Ammon's horn (tissue), 1 donor: Measurements from ENCODE around the gene THEM5.

Experiments used
- DNase-seq: peaks from one replicate; pipeline ENCODE4 v3.0.0-alpha.2; 2016; ENCODE audit warnings: low spot score

THEM5 gene

GRCh38 chr1:151819976-151820623 is 33.4 kb downstream of the THEM5 start:
- no peak for DNase-seq

DNA sequence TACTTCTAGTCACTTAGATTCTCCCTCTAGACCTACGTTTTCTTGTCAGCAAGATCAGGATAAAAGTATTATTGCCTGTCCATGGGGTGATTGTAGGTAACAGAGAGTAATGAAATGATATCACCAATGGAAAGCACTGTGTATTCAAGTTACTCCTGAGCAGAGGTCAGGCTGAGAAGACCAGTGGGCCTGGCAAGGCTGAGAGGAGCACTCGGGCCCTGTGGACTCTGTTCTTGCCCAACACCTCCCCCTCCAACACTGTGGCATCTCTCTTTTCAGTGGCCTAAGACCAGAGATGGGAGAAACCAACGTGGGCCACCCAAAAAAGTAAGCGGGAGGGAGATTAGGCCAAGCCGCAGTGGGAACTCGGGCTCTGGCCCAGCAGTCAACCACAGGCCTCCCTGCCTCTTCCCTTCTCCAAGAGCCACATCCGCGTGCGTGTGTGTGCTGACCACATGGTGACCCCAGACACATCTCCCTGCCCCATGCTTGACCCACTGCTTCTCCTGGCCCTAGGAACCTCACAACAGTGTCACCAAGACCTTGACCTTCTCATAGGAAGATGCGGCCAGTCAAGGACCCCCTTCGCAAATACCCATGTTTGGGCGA is 34.2 kb downstream of the THEM5 start:
- no peak for DNase-seq

- DNase-seq = no peak
Observed at GRCh38 chr1:151817353-151817730, 36.2 kb downstream of the THEM5 start.

DNA sequence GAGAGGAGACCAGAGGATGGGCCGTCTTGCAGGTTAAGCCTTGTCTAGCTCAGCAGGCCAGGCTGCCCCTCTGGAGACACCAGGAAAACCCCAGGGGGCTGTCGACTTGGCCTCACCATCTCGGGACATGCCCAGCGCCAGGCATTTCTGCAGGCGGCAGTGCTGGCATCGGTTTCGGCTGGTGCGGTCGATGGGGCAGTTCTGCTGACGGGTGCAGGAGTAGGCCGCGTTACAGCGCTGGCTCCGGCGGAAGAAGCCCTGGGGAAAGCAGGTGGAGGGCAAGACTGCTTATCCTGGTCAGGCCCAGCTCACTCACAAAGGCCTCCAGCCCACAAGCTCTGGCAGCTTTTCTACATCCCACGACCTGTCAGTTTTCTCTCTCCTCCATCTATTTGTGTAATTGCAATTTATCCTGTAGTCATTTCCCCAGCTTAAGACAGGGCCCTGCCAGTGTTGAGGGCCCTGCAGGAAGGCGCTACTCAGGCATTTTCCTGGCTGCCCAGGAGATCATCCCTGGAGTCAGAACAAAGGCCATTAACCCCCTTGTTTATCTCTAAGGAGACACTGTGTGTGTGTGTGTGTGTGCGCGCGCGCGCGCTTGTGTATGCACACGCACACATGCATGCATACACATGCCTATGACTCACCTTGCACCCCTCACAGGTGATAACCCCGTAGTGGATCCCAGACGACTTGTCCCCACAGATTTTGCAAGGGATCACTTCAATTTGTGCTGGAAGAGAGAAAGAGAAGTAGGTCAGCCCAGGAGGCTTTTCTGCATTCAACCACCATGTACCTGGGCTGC is 36.8 kb downstream of the THEM5 start:
- no peak for DNase-seq

GRCh38 chr1:151815716-151816327 is 37.7 kb downstream of the THEM5 start:
- no peak for DNase-seq

GRCh38 chr1:151814971-151815545 is 38.5 kb downstream of the THEM5 start:
- no peak for DNase-seq

- no peak for DNase-seq
Observed at GRCh38 chr1:151814426-151814825, 39.1 kb downstream of the THEM5 start.

GRCh38 chr1:151813271-151813977 is 40.1 kb downstream of the THEM5 start:
- DNase-seq = no peak

- DNase-seq = no peak
Observed at GRCh38 chr1:151811181-151811580, 42.3 kb downstream of the THEM5 start.

GRCh38 chr1:151809985-151810556 is 43.4 kb downstream of the THEM5 start:
- DNase-seq = no peak

- peak; percentile 33 for DNase-seq
Observed at GRCh38 chr1:151809290-151809984, 44.1 kb downstream of the THEM5 start.

DNA sequence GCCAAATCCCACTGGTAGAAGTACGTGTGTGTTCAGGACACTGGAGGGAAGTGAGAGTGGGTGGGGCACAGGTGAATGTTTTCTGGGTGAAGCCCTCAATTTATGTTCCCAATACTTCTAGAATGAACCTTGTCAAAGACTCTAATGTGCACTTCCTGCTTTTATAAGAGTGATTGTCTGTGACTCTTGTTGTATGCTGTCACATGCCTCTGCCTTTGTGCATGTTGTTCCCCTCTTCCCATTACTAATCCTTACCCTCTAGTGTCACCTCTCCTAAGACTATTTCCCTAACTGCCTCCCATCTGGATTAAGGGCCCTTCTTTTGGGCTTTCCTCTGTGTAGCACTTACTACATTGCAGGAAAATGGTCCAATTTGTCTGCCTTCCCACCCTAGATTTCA is 45.7 kb downstream of the THEM5 start:
- no peak for DNase-seq

DNA sequence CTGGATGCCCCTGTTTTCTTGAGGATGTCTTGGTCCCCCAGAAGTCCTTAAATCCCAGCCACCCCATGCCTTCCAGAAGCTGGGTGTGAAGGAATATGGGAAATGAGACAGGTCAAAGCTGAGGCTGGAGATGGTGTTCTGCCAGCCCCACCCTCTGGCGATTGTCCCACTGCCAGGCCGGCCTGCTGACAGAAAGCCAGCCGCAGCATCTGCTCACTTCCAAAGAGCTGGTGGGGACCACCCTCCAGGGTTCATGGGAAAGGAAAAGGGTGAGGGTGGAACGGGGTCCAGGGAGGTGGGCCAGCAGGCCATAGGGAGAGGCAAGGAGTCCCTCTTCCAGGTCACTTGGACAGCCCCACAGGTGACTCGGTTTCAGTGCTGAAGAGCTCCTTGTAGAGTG is 46.4 kb downstream of the THEM5 start:
- DNase-seq = no peak

GRCh38 chr1:151806170-151806569 is 47.3 kb downstream of the THEM5 start:
- no peak for DNase-seq

- no peak for DNase-seq
Observed at GRCh38 chr1:151805066-151805820, 48.3 kb downstream of the THEM5 start, which contains the start of gene LINGO4. LINGO4 (minus strand) TSS chr1:151805419; CDS start chr1:151802704, 2,715 bp downstream.

DNA sequence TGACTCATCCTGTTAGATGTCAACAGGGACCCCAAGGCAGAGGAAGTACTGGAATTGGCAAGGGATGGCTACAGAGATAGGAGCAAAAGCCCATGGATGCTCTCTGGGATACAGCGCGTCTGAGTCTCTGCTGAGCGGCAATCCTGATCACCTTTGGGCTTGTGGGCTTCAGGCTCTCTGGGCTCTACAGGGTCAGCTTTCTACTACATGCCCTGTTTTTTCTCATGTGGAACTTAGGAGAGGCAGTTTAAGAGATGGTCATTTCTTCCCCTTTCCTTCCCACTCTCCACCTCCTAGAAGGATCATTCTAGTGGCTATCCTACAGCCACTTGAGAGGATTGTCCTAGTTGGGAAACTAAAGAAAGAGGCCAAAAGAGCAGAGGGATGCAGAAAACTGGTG is 49.6 kb downstream of the THEM5 start:
- DNase-seq = no peak

DNA sequence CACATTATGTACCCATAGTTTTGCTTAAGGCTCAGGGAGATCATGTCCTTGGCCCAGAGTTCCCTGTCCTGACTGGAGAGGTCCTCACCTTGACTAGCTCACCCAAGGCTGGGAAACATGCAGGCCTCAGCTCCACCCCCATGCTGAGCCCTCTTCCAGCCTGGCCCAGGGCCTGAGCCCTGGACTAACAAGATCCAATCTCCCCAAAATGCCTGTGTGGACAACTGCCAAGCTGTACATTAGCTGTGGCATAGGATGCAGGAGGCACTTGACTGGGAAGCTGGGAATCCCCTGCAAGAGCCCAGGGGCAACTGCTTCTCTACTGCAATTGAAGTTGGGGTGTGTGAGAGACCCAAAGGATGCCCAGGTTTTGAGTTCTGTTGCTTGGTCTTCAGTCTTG is 50.3 kb downstream of the THEM5 start:
- no peak for DNase-seq

- no peak for DNase-seq
Observed at GRCh38 chr1:151802372-151802771, 51.1 kb downstream of the THEM5 start.

GRCh38 chr1:151801846-151802245 is 51.7 kb downstream of the THEM5 start:
- no peak for DNase-seq

DNA sequence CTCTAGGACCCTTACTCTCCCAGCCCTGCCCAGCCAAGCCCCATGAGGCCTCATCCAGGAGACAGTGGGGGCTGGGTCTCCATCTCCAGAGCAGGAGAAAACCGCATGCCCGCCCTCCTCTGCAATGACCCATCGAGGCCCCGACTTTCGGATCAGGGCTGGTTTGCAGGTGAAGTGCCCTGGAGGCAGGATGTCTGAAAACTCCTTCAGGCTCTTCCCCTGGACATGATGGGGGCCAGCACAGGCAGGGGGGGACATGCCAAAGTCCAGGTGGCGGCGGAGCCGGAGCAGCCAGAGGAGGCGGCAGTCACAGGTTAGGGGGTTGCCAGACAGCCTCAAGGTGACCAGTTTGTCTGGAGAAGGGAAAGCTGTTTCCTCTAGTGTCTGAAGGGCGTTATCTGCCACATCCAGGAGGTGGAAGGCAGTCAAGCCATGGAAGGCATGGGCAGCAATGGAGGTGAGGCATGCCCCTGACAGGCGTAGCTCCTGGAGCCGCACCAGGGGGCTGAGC is 52.1 kb downstream of the THEM5 start:
- no peak for DNase-seq
